Posterior vena cava (tissue), 2 donors: ENCODE results near the gene GEMIN7. TPM values are rescaled to one million over a fixed set of nuclear protein-coding genes. Genes with fewer than 3 reads are reported as not detected.

Source experiments
- DNase-seq: peaks from one replicate; pipeline ENCODE4 v3.0.0-alpha.2; 2020; ENCODE audit warnings: low spot score
- intact Hi-C, 2 donors: fragments of 100-400 bp; cut with DNase I; formaldehyde crosslinking; loops; one replicate each; pipeline versions ENCODE4 v1.14.1 to v1.14.2; 2022 to 2023
- total RNA-seq, 2 donors: library from RNA; stranded (reverse); fragmentation: NEBNext Ultra II Directional; extraction: Animal tissue kit (Norgen Biotek cat#: 25700); gene quantifications; one replicate each; pipeline ENCODE4 v1.2.1, GENCODE V29; 2021
- donor health status: DM: yes; HTN: yes; CAD: no.
- donor health status: DM: yes; HTN: yes; CAD: no.

Gene GEMIN7
- total RNA-seq, 2 donors from 2014 or later, result 11.2 to 14.7 TPM

GRCh38 chr19:45139286-45140143 lies 60.5 kb downstream of the GEMIN7 start:
- intact Hi-C loops, result no loop called here
- no peak for DNase-seq

- no peak for DNase-seq
- intact Hi-C loops, result no loop called here
These were observed 61.1 kb downstream of the GEMIN7 start for GRCh38 chr19:45140144-45140503.

- intact Hi-C loops, result no loop called here
- DNase-seq, result no peak
These were observed 61.5 kb downstream of the GEMIN7 start for GRCh38 chr19:45140533-45140932.

Other genes starting within 250 kb of the GEMIN7 start
- gene NECTIN2, start 233.0 kb upstream of the GEMIN7 start, total RNA-seq, result 10 to 100 TPM; 48.9 to 59.8 TPM
- 10 to 100 TPM; 27.8 to 29.9 TPM for gene TOMM40, start 188.0 kb upstream of the GEMIN7 start, total RNA-seq
- gene APOE, start 173.5 kb upstream of the GEMIN7 start, total RNA-seq, result 10 to 100 TPM; 16.8 to 57.8 TPM
- gene APOC1, start 164.7 kb upstream of the GEMIN7 start, total RNA-seq, result 1 to 10 TPM; 3.0 to 4.3 TPM
- gene APOC4, start 137.0 kb upstream of the GEMIN7 start, total RNA-seq, result not detected
- not detected for gene APOC2, start 133.2 kb upstream of the GEMIN7 start, total RNA-seq
- 10 to 100 TPM; 69.9 to 78.5 TPM for gene CLPTM1, start 123.9 kb upstream of the GEMIN7 start, total RNA-seq
- 10 to 100 TPM; 14.3 to 22.7 TPM for gene RELB, start 77.8 kb upstream of the GEMIN7 start, total RNA-seq
- gene CLASRP, start 40.2 kb upstream of the GEMIN7 start, total RNA-seq, result 10 to 100 TPM; 48.6 to 58.5 TPM
- gene ZNF296, start 2.8 kb upstream of the GEMIN7 start, total RNA-seq, result under 1 TPM; 0.42 to 0.48 TPM
- gene PPP1R37, start 13.9 kb downstream of the GEMIN7 start, total RNA-seq, result 10 to 100 TPM; 15.2 to 16.2 TPM
- gene NKPD1, start 81.7 kb downstream of the GEMIN7 start, total RNA-seq, result not detected
- gene TRAPPC6A, start 99.0 kb downstream of the GEMIN7 start, total RNA-seq, result 1 to 10 TPM; 6.5 to 7.7 TPM
- 10 to 100 TPM in 1 of 2 donors, 1 to 10 TPM in 1; 8.7 to 11.2 TPM for gene BLOC1S3, start 99.5 kb downstream of the GEMIN7 start, total RNA-seq
- gene EXOC3L2, start 166.1 kb downstream of the GEMIN7 start, total RNA-seq, result 1 to 10 TPM; 2.9 to 3.6 TPM
- 10 to 100 TPM; 26.7 to 31.5 TPM for gene MARK4, start 172.0 kb downstream of the GEMIN7 start, total RNA-seq
- under 1 TPM in 1 of 2 donors, not detected in 1; 0.14 TPM for gene CKM, start 243.6 kb downstream of the GEMIN7 start, total RNA-seq